Measurements from ENCODE around the gene SNUPN. TPM values are rescaled to one million over a fixed set of nuclear protein-coding genes. Genes with fewer than 3 reads are reported as not detected.
"Not testable (repeated sequence)": the region's sequence is repeated elsewhere in the genome, so short reads cannot be mapped to it uniquely, and the experiment has no call there.

SNUPN gene
- polyA plus RNA-seq, 3 donors, result 24.3 to 29.4 (median 27.8) TPM

- no peak for DNase-seq (ENCODE audit: extremely low read depth in 1 of 11, low read depth in 9 of 11, low spot score in 4 of 11)
Observed at GRCh38 chr15:75565062-75565970, 60.2 kb downstream of the SNUPN start.

DNA sequence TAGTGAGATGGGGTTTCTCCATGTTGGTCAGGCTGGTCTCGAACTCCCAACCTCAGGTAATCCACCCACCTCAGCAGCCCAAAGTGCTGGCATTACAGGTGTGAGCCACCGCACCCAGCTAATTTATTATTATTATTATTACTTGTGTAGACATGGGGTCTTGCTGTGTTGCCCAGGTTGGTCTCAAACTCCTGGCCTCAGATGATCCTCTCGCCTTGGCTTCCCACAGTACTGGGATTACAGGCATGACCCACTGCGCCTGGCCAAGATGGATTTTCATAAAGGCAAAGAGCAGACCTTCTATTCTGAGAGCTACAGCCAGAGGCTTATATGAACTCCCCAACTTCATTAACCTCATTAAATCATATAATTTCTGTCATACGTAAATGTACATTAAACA, 63.6 kb downstream of the SNUPN start:
- no peak for DNase-seq (ENCODE audit: extremely low read depth in 1 of 11, low read depth in 9 of 11, low spot score in 4 of 11)

DNA sequence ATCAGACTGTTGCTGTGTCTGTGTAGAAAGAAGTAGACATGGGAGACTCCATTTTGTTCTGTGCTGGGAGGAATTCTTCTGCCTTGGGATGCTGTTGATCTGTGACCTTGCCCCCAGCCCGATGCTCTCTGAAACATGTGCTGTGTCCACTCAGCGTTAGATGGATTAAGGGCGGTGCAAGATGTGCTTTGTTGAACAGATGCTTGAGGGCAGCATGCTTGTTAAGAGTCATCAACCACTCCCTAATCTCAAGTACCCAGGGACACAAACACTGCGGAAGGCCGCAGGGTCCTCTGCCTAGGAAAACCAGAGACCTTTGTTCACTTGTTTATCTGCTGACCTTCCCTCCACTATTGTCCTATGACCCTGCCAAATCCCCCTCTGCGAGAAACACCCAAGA, 66.2 kb downstream of the SNUPN start:
- not testable (repeated sequence) for DNase-seq (ENCODE audit: extremely low read depth in 1 of 11, low read depth in 9 of 11, low spot score in 4 of 11)

DNA sequence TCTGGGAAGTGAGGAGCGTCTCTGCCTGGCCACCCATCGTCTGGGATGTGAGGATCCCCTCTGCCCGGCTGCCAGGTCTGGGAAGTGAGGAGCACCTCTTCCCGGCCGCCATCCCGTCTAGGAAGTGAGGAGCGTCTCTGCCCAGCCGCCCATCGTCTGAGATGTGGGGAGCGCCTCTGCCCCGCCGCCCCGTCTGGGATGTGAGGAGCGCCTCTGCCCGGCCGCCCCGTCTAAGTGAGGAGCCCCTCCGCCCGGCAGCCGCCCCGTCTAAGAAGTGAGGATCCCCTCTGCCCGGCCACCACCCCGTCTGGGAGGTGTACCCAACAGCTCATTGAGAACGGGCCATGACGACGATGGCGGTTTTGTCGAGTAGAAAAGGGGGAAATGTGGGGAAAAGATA, 66.6 kb downstream of the SNUPN start:
- DNase-seq (ENCODE audit: extremely low read depth in 1 of 11, low read depth in 9 of 11, low spot score in 4 of 11), result not testable (repeated sequence)

DNA sequence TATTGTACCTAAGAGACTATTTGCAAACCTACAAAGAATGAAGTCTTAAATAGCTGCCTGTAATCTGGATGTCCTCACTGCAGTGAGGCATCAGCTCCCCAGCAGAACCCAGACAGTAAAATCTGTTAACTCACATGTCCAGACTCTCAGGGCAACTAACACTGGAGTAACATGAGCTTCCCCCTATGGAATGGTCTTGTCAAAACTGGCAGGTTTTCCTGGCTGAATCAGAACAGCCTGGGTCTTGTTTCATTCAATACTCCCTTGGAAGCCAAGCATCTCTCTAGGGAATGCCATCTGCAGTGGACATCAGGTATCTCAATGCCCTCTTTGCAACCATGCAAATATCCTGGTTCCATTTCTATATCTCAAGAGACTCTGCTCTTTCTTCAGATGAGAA, 70.8 kb downstream of the SNUPN start:
- no peak for DNase-seq (ENCODE audit: extremely low read depth in 1 of 11, low read depth in 9 of 11, low spot score in 4 of 11)

DNA sequence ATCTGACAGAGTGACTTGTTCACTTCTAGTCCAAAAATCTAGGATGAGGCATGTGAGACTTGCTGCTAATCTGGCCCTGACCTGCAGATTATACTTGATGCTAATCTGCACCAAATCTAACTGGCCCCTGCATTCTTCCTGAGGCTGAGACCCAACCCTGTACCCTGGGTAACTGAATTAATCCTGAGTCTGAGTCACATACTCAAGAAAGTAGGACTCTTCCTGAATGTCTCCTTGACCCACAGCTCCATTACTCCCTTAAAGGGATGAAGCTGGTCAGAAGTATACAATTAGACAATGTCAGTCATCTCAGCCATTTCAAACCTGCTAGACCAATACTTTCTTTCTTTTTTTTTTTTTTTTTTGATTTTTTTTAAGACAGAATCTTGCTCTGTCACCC, 71.9 kb downstream of the SNUPN start:
- no peak for DNase-seq (ENCODE audit: extremely low read depth in 1 of 11, low read depth in 9 of 11, low spot score in 4 of 11)

GRCh38 chr15:75551091-75551490, 74.4 kb downstream of the SNUPN start:
- no peak for DNase-seq (ENCODE audit: extremely low read depth in 1 of 11, low read depth in 9 of 11, low spot score in 4 of 11)

Other genes starting within 250 kb of the SNUPN start
- gene SIN3A, start 174.0 kb downstream of the SNUPN start, polyA plus RNA-seq (ENCODE audit: insufficient read length in 3 of 3), result 10 to 100 TPM; 53.7 to 63.0 (median 57.7) TPM
- gene PTPN9, start 46.4 kb downstream of the SNUPN start, polyA plus RNA-seq (ENCODE audit: insufficient read length in 3 of 3), result 10 to 100 TPM; 40.2 to 48.3 (median 46.9) TPM
- gene IMP3, start 14.5 kb upstream of the SNUPN start, polyA plus RNA-seq (ENCODE audit: insufficient read length in 3 of 3), result 10 to 100 TPM; 49.1 to 58.0 (median 54.3) TPM
- 10 to 100 TPM; 18.0 to 21.8 (median 20.5) TPM for gene SNX33, start 22.2 kb upstream of the SNUPN start, polyA plus RNA-seq (ENCODE audit: insufficient read length in 3 of 3)
- gene CSPG4, start 87.1 kb upstream of the SNUPN start, polyA plus RNA-seq (ENCODE audit: insufficient read length in 3 of 3), result 10 to 100 TPM in 1 of 3 donors, 1 to 10 TPM in 2; 7.3 to 11.1 (median 7.5) TPM
- gene UBE2Q2, start 217.7 kb upstream of the SNUPN start, polyA plus RNA-seq (ENCODE audit: insufficient read length in 3 of 3), result 10 to 100 TPM; 45.6 to 54.0 (median 46.0) TPM

Measured in renal cortex interstitium (tissue), 11 donors.